Measurements from ENCODE around the gene RNASEL.
A peak's percentile ranks its signal among the peaks of the same experiment; 100 is the strongest.
"Not testable (repeated sequence)": the region's sequence is repeated elsewhere in the genome, so short reads cannot be mapped to it uniquely, and the experiment has no call there.

The RNASEL gene, protein sequence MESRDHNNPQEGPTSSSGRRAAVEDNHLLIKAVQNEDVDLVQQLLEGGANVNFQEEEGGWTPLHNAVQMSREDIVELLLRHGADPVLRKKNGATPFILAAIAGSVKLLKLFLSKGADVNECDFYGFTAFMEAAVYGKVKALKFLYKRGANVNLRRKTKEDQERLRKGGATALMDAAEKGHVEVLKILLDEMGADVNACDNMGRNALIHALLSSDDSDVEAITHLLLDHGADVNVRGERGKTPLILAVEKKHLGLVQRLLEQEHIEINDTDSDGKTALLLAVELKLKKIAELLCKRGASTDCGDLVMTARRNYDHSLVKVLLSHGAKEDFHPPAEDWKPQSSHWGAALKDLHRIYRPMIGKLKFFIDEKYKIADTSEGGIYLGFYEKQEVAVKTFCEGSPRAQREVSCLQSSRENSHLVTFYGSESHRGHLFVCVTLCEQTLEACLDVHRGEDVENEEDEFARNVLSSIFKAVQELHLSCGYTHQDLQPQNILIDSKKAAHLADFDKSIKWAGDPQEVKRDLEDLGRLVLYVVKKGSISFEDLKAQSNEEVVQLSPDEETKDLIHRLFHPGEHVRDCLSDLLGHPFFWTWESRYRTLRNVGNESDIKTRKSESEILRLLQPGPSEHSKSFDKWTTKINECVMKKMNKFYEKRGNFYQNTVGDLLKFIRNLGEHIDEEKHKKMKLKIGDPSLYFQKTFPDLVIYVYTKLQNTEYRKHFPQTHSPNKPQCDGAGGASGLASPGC

DNA sequence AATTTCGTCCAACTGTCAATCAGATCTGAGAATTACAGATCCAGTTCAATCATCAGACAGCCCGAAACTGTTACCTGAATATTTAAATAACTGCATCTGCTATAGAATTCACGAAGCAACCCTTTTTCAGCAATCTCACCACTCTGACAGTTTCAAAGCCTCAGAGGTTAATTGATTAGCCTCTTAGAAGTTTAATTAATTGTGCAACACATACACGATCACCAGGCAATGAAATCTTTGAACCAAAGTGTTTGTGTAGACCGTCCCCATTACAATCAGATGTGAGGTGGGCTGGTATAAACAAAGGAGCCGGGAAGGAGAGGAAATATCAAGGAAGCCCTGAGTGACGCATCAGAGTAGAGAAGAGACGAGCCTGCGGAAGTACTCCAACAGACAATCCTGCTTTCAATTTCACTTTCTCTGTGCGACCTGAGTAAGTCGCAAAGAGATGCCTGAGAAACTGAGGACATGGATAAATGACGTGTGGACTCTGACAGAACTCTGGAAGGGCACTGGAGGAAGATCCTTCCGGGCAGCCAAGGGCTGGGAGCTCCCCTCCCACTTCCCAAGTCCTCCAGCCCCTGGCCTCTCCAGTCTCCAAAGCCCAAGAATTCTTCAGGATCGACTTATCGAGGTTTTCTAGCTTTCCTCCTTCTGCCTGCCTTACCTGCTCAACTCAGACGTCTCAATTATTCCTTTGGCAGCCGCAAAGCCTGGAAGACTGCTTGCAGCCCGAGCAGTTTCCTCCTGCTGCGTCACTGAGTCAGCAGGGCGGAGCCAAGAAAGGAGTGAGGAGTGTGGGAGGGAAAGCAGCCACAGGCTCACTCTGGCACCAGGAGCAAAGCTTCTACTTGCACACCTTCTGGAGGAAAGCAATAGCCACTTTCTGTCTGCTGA, at the start of gene RNASEL:
Gene RNASEL, minus strand, starts transcription at position 757 of the 897 bp plus-strand sequence. CDS start 2,450 bp downstream, outside the sequence.
- DNase-seq (ENCODE audit: insufficient read length, low spot score) (peak; percentile 69), FAIRE-seq (peak; percentile 6)
- peak; percentile 66 for TF ChIP-seq POLR2A (IDR thresholded peaks at IDR 0.05; ENCODE audit: low read depth, low read length)

DNA sequence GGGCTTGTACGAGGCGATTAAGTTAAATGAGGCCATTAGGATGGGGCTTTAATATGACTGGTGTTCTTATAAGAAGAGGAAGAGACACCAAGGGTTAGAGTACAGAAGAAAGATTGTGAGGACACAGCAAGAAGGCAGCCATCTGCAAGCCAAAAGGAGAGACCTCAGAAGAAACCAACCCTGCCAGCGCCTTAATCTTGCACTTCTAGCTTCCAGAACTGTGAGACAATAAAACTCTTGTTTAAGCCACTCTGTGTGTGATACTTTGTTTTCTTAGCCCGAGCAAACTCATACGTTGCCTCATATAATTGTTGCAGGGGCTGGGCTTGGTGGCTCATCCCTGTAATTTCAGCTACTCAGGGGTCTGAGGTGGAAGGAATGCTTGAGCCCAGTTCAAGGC, 48.7 kb upstream of the RNASEL start:
- DNase-seq (ENCODE audit: insufficient read length, low spot score): no peak
- no peak for TF ChIP-seq POLR2A (IDR thresholded peaks at IDR 0.05; ENCODE audit: low read depth, low read length)
- FAIRE-seq: no peak

- DNase-seq (ENCODE audit: insufficient read length, low spot score): no peak
- FAIRE-seq: no peak
- TF ChIP-seq POLR2A (IDR thresholded peaks at IDR 0.05; ENCODE audit: low read depth, low read length): no peak
These were observed 46.8 kb upstream of the RNASEL start for GRCh38 chr1:182635871-182636270.

DNA sequence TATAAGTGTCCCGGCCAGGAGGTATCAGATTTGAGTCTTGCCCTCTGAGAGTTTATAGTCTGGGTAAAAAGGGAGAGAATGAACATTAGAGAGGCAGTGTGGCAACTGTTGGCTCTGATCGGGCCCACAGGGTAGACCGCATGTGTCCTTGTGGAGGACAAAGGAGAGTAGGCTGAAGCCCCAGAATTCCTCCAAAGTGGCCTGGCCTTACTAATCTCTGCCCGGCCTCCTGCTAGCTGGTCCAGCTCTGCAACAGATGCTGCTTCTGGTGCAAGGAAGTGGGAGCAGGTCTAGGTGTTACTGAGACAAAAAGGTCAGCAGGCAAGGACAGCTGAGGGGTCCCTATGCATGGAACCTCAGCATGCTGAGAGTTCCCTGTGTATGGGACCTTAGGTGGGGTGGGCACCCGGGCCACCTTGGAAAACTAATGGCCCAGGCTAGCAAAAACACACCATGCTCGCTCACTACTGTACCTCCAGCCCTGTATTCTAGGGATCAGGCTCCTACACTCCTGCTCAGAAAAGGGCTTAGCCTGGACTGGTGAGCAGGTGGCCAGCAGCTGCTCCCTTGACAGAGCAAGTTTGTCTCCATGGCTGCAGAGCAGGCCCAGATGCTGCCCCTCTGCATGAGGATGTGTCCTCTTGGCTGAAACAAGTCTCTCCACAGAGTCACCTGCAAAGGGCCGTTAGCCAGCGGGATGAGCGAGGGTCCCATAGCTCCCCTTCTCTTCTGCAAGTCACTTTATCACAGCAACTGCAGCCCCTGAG, 45.4 kb upstream of the RNASEL start:
- no peak for TF ChIP-seq POLR2A (IDR thresholded peaks at IDR 0.05; ENCODE audit: low read depth, low read length)
- no peak for FAIRE-seq
- DNase-seq (ENCODE audit: insufficient read length, low spot score): no peak

DNA sequence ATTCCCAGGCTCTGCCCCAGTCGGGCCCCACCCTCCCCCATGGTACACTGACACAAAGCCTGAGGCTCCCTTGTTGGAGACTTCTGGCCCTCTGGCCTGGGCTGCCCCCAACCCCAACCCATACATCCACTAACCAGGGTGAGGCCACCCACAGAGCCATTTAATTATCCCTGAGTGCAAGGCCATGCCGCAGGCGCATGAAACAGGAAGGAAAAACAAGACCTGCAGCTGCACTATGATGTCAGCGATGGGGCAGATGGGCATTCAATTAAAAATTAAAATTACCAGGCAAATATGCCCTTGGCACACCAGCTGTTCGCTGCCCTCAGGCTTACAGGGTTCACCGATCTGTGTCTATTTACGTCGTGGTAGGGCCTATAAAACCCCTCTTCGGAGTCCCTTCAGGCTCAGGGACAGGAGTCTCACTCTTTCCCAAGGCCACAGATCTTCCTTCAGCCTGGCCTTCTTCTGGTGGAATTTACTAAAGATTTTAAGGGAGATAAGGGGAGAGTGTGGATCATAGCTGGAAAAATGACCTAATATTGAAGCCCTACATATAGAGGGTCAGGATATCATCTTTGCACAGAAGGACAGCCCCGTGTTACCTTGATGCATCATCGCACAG, 44.7 kb upstream of the RNASEL start:
- no peak for TF ChIP-seq POLR2A (IDR thresholded peaks at IDR 0.05; ENCODE audit: low read depth, low read length)
- DNase-seq (ENCODE audit: insufficient read length, low spot score): no peak
- no peak for FAIRE-seq

GRCh38 chr1:182633031-182633430, 44.0 kb upstream of the RNASEL start:
- no peak for FAIRE-seq
- TF ChIP-seq POLR2A (IDR thresholded peaks at IDR 0.05; ENCODE audit: low read depth, low read length): no peak
- DNase-seq (ENCODE audit: insufficient read length, low spot score): no peak

- DNase-seq (ENCODE audit: insufficient read length, low spot score); FAIRE-seq: not testable (repeated sequence)
These were observed 43.4 kb upstream of the RNASEL start for GRCh38 chr1:182632441-182632857.

GRCh38 chr1:182631954-182632353, 42.9 kb upstream of the RNASEL start:
- no peak for FAIRE-seq
- no peak for DNase-seq (ENCODE audit: insufficient read length, low spot score)
- TF ChIP-seq POLR2A (IDR thresholded peaks at IDR 0.05; ENCODE audit: low read depth, low read length): no peak

- FAIRE-seq (no peak), DNase-seq (ENCODE audit: insufficient read length, low spot score) (no peak)
- no peak for TF ChIP-seq POLR2A (IDR thresholded peaks at IDR 0.05; ENCODE audit: low read depth, low read length)
These were observed 42.1 kb upstream of the RNASEL start for GRCh38 chr1:182631053-182631677.

- no peak for DNase-seq (ENCODE audit: insufficient read length, low spot score)
- no peak for TF ChIP-seq POLR2A (IDR thresholded peaks at IDR 0.05; ENCODE audit: low read depth, low read length)
- no peak for FAIRE-seq
These were observed 41.5 kb upstream of the RNASEL start for GRCh38 chr1:182630586-182630985.

- no peak for TF ChIP-seq POLR2A (IDR thresholded peaks at IDR 0.05; ENCODE audit: low read depth, low read length)
- DNase-seq (ENCODE audit: insufficient read length, low spot score) (no peak), FAIRE-seq (no peak)
These were observed 40.5 kb upstream of the RNASEL start for GRCh38 chr1:182629499-182630096.

DNA sequence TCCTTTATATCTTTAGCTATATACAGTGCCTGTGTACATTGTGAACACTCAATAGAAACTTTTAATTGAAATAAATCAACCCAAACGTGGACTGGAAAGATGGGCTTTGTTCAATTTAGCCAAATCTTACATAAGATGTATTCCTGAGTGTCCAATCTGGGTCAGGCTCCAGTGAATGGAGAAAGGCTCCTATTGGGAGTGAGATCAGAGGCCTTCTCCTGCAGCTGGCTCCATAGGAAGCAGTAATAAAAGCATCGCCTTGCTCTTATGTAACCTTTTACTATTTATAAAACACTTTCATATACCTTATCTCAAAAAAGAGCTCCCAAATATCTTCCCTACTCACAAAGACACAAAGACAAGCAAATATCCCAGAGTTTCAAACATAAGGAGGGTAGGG, 40.0 kb upstream of the RNASEL start:
- no peak for TF ChIP-seq POLR2A (IDR thresholded peaks at IDR 0.05; ENCODE audit: low read depth, low read length)
- FAIRE-seq: no peak
- DNase-seq (ENCODE audit: insufficient read length, low spot score): no peak

Data from H54 (cell line).